ENCODE measurements around the gene SNIP1. TPM values are rescaled to one million over a fixed set of nuclear protein-coding genes. Genes with fewer than 3 reads are reported as not detected.

Gene SNIP1
- total RNA-seq, 1 experiment from 2014 or later: 15.1 TPM

DNA sequence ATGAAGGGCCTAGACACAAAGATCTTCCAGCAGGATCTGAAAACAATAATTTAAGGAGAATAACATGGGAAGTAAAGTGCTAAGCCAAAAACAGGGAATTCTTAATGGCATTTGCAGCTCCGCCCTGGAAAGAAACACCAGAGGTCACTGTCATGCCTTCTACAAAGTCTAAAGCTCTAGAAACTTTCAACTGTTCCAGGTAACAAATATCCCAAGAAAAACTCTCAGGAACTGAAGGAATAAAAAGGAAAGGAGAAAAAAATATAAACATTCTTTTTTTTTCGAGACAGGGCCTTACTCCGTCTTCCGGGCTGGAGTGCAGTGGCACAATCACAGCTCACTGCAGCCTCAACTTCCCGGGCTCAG, 66.5 kb downstream of the SNIP1 start:
- Histone ChIP-seq H3K4me1 (ENCODE audit: insufficient read depth, low read length) (no peaks in the 10 kb centered on the region), H3K27me3 (ENCODE audit: insufficient read depth, low read length) (no peaks in the 10 kb centered on the region), H3K14ac (ENCODE audit: insufficient read depth, low read length) (no peak overlapping the region), H3K9ac (ENCODE audit: extremely low read depth, insufficient read length, low read length) (no peak overlapping the region), H2BK20ac (ENCODE audit: low read depth, low read length, poor library complexity, severe bottlenecking) (no peak overlapping the region), H2BK5ac (ENCODE audit: insufficient read length, low read length) (no peak overlapping the region), H3K27ac (ENCODE audit: insufficient read length, low read depth, low read length) (no peak overlapping the region), H3K23me2 (ENCODE audit: insufficient read length, low read depth, low read length, poor library complexity, severe bottlenecking) (no peaks in the 10 kb centered on the region), H3K56ac (ENCODE audit: insufficient read length, low read depth, low read length) (no peak overlapping the region), H4K5ac (ENCODE audit: insufficient read length, low read depth, low read length) (no peak overlapping the region), H3K9me3 (ENCODE audit: control insufficient read depth, low read depth, low read length) (no peaks in the 10 kb centered on the region), H3K79me2 (ENCODE audit: insufficient read depth, low read length) (no peaks in the 10 kb centered on the region), H4K20me1 (ENCODE audit: control insufficient read depth, insufficient read depth, insufficient read length) (no peaks in the 10 kb centered on the region), H3T11ph (ENCODE audit: low read length) (no peak overlapping the region), H4K91ac (ENCODE audit: insufficient read length, low read depth, low read length) (no peak overlapping the region), H2AK5ac (ENCODE audit: insufficient read length, low read length) (no peak overlapping the region), H2BK12ac (ENCODE audit: insufficient read length, low read depth, low read length) (no peak overlapping the region), H2BK15ac (ENCODE audit: low read depth, low read length) (no peak overlapping the region), H4K8ac (replicated peaks; ENCODE audit: insufficient read length, low read depth, low read length) (no peak overlapping the region), H2AFZ (ENCODE audit: low read length) (no peak overlapping the region), H3K4me2 (ENCODE audit: insufficient read depth, insufficient read length, low read length) (no peak overlapping the region), H3K4ac (ENCODE audit: low read depth, low read length) (no peak overlapping the region), H3K79me1 (ENCODE audit: insufficient read depth, low read depth, low read length, poor library complexity, severe bottlenecking) (no peaks in the 10 kb centered on the region), H3K23ac (ENCODE audit: insufficient read length, low read depth, low read length) (no peak overlapping the region), H2BK120ac (ENCODE audit: low read depth, low read length, poor library complexity, severe bottlenecking) (no peak overlapping the region), H3K18ac (ENCODE audit: insufficient read length, low read depth, low read length) (no peak overlapping the region)
- DNase-seq: no peak
- H3K4me3 Mint-ChIP-seq: no peak overlapping the region
- no peaks in the 10 kb centered on the region for H3K9me3 Mint-ChIP-seq
- TF ChIP-seq, protein P1, sequence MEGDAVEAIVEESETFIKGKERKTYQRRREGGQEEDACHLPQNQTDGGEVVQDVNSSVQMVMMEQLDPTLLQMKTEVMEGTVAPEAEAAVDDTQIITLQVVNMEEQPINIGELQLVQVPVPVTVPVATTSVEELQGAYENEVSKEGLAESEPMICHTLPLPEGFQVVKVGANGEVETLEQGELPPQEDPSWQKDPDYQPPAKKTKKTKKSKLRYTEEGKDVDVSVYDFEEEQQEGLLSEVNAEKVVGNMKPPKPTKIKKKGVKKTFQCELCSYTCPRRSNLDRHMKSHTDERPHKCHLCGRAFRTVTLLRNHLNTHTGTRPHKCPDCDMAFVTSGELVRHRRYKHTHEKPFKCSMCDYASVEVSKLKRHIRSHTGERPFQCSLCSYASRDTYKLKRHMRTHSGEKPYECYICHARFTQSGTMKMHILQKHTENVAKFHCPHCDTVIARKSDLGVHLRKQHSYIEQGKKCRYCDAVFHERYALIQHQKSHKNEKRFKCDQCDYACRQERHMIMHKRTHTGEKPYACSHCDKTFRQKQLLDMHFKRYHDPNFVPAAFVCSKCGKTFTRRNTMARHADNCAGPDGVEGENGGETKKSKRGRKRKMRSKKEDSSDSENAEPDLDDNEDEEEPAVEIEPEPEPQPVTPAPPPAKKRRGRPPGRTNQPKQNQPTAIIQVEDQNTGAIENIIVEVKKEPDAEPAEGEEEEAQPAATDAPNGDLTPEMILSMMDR (conservative IDR thresholded peaks at IDR 0.05): no peak
- H3K27ac Mint-ChIP-seq: no peak overlapping the region
- H3K36me3 Mint-ChIP-seq (ENCODE audit: insufficient read depth in 1 of 3, low read depth in 3 of 3): peaks cover 0 to 16% (median 9%) of the 10 kb centered on the region in 3 experiments; a peak in 6 of 7 replicates
- WGBS (ENCODE audit: extremely low coverage, insufficient read length, low lambda C conversion rate): no CpG with 5 or more reads among the region's 5 CpGs
- H3K27me3 Mint-ChIP-seq (ENCODE audit: low read depth): no peaks in the 10 kb centered on the region; the same call in 1 of the 2 replicates
- peaks cover 4 to 13% of the 10 kb centered on the region in 2 experiments; a peak in 3 of 4 replicates for H3K4me1 Mint-ChIP-seq

Data from H9 (cell line).